Dermis microvascular lymphatic vessel endothelial cell (primary cell): ENCODE results near the gene GOLGA5. TPM values are rescaled to one million over a fixed set of nuclear protein-coding genes. Genes with fewer than 3 reads are reported as not detected.
A peak's percentile ranks its signal among the peaks of the same experiment; 100 is the strongest.

Source experiments
- DNase-seq, 2 donors: peaks; one replicate each; pipeline versions ENCODE4 v3.0.0 to v3.0.0-alpha.2; 2010; ENCODE audit warnings: low read depth in 2 of 2
- total RNA-seq: library from RNA; depleted of rRNA; stranded (reverse); fragments of >200 nt; gene quantifications from 2 replicates; pipeline ENCODE4 v1.2.1, GENCODE V29; 2014

Gene GOLGA5
- total RNA-seq, 1 donor from 2014 or later, result 22.9 TPM

GRCh38 chr14:92874962-92875661 lies 81.0 kb downstream of the GOLGA5 start:
- DNase-seq, result no peak

GRCh38 chr14:92877757-92878431 lies 83.8 kb downstream of the GOLGA5 start:
- DNase-seq, result peak; percentile 73 to 94

GRCh38 chr14:92880351-92880750 lies 86.2 kb downstream of the GOLGA5 start:
- no peak for DNase-seq

- peak; percentile 30 to 33 for DNase-seq
These were observed 86.7 kb downstream of the GOLGA5 start for GRCh38 chr14:92880851-92881250.

- no peak for DNase-seq
These were observed 89.0 kb downstream of the GOLGA5 start for GRCh38 chr14:92883066-92883465.

- no peak for DNase-seq
These were observed 90.3 kb downstream of the GOLGA5 start for GRCh38 chr14:92884410-92884809.

- no peak for DNase-seq
These were observed 91.4 kb downstream of the GOLGA5 start for GRCh38 chr14:92885279-92886061.

GRCh38 chr14:92886337-92886736 lies 92.2 kb downstream of the GOLGA5 start:
- DNase-seq, result no peak

- no peak for DNase-seq
These were observed 93.1 kb downstream of the GOLGA5 start for GRCh38 chr14:92887157-92887556.

GRCh38 chr14:92888896-92889295 lies 94.8 kb downstream of the GOLGA5 start:
- no peak for DNase-seq

Other genes starting within 250 kb of the GOLGA5 start
- gene LGMN, start 45.7 kb upstream of the GOLGA5 start, total RNA-seq, result 52.6 and 209 TPM in 2 replicates
- gene CHGA, start 128.8 kb downstream of the GOLGA5 start, total RNA-seq, result not detected in 2 replicates